ENCODE measurements around the gene DAZAP1.
"Not testable (repeated sequence)": the region's sequence is repeated elsewhere in the genome, so short reads cannot be mapped to it uniquely, and the experiment has no call there.

DAZAP1 gene

DNA sequence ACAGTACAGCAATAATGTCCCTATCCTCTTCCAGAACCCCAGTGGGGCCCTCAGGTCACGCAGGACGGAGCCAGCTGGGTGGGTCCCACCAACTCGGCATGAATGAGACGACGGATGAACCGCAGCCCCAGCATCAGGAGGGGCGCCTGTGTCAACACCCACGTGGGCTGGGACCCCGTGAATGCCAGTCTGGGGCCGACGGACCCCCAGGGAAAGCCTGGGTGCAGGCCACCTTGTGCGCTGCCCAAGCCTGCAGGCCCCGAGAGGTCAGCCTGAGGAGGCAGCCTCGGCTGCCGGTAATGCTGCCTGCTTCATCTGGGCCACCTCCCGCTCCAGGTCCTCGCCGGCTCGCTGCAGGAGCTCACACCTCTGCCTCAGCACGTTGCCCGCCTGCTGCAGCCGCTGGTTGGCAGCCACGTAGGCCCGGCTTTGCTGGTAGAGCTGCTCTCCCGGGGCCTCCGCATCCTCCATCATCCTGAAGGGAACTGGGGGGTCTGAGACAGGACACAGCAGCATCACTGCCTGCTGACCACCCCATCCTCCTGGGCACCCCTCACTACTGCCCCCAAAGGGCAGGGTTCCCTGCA is 67.5 kb downstream of the DAZAP1 start:
- FAIRE-seq, result no peak

DNA sequence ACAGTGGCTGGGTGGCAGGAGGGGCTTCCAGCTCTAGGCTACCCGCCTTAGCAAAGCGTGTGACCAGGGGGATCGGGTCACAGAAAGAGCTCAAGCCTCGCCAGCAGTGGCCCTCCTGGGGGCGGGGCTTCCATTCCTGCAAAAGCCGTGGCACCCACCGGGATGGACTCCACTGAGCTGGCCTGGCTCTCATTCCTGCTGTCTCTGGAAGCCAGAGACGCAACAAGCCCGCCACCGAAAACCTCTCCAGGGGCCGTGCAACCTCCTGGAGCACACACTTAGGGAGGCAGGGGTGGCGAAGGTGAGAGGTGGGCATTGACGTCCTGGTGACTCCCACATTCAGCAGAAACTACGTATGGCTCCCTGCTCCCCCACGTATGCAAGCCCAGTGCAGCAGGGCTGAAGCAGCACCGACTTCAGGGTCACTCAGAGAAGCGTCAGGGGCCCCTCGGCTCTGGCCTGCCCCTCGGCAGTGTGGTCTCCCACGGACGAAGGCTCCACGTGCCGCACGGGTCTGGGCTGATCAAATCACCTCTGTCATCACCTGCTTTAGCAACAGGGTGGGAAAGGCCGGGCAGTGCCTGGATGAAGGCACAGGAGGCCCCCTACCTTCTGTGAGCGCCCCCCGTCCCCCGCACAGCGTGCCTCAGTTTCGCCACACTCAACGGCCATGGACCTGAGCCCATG is 68.5 kb downstream of the DAZAP1 start:
- no peak for FAIRE-seq

DNA sequence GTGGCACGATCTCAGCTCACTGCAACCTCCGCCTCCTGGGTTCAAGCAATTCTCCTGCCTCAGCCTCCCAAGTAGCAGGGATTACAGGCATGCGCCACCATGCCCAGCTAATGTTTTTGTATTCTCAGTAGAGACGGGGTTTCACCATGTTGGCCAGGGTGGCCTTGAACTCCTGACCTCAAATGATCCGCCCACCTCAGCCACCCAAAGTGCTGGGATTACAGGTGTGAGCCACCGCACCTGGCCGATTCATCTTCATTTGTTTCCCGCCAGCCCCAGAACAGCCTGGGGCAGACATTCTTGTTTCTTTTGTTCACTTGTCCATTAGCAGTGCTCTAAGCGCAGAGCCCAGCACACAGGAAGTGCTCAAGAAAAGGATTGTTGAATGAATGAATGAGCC is 69.7 kb downstream of the DAZAP1 start:
- FAIRE-seq, result not testable (repeated sequence)

DNA sequence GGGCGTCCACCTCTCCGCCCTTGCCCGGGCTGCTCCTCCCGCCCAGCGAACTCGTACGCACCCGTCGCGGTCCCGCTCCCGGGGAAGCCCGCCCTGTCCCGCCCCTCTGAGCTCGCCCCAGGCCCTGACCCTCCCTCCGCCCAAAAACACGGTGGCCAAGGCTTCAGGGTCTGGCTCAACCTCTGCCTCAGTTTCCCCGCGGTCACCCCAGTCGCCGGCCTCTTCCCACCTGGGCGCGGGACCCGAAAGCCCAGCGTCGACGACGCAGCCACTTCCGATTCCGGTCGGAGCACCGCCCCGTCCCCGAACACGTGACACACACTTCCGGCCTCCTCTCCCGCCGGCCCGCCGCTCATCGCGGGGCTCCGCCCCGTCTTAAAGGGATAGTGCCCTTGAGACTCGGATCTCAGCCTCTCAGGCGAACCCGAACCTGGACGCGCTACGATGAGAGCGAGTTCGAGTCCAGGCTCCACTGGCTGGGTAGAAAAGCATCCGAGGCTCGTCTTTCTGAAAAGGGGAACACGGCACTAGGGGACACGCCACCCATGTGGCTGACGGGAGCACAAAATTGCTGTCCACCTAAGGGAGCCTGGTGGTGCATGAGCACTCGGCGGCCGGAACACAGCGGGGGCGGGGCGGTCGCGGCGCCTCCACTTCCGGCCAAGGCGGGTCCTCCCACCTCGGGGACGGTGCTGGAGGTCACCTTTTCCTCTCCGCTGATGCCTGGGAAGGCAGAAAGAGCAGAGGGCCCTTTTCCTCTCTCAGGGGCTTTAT is 71.7 kb downstream of the DAZAP1 start, which contains the start of gene C19orf25:
Gene C19orf25 (minus strand): TSS at position 282 of the 774 bp plus-strand sequence. CDS start 312 bp downstream, outside the sequence.
- peak; percentile 92 for FAIRE-seq

DNA sequence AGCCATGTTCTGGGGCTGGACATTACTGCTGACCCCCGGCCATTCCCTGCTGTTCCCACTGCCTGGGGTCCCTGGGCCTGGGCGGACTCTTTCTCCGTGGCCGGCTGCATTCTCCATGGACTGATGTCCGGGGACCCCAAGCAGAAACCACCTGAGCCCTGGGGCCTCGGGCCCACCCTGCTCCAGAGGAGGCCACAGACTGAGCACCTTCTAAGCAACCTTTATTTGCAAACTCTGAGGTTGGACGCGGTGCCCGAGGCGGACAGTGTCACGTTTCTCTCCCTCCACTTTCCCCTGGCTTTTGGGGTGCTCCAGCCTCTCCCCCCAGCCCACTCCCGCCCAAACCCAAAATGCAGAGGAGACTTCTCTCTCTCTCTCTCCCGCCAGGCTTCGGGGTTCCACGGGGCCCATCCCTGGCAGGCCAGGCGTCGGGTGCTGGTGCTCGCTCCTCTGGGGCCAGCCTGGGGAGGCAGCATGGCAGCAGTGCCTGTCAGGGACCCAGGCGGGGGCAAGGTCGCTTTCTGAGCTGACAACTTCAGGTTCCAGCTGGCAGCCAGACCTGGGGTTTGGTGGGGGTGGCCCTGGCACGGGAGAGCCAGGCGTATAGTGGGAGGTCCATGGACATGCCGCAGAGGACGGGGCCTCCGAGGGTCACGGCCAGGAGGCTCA is 74.0 kb downstream of the DAZAP1 start:
- FAIRE-seq, result no peak

DNA sequence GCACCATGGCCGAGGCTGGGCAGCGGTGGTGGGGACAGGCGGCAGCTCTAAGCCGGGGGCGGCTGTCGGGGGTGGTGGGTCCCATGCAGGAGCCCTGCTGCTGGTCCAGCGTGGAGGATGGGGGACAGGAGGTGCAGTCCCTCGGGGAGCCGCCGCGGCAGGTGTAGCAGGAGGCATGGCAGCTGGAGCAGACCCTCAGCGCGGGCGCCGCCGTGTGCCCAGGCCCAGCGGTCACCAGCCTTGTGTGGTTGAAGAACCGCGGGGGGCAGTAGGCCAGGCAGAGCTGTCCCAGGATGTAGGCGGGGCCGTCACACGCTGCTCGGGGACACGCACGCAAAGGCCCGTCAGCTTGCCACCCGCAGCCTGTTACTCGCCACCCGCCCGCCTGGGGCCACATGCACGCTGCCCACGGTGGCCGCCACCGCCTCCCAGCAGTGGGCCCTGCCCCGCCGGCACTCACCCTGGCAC is 74.5 kb downstream of the DAZAP1 start:
- no peak for FAIRE-seq

DNA sequence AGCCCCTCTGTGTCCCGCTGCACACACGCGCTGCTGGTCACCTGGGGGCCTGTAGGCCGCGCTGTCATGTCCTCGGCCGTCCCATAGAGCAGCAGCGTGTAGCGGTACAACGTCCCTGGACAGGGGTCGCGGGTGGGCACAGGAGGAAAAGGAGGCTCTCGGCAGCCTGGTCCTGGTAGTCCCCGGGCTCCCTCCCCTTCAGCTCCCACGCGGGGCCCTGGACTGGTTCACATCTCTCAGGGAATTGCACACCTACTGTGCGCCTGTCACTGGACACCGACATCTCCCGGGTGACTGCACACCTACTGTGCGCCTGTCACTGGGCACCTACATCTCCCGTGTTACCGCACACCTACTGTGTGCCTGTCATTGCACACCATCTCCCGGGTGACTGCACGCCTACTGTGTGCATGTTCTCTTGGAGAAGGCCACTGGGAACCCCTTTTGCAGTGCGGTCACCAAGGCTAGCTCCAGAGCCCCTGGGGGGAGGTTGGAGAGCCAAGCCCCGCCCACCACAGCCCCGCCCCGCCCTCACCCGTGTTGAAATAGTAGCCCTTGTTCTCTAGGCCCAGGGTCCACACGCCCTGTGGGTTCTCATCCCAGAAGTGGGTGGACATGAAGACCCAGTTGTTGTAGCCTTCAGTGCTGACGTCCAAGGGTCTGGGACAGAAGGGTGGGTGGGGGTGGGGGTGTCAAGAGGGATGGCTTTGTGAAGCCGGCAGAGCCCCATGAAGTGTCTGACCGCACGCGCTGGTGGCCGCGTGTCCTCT is 75.2 kb downstream of the DAZAP1 start:
- no peak for FAIRE-seq

DNA sequence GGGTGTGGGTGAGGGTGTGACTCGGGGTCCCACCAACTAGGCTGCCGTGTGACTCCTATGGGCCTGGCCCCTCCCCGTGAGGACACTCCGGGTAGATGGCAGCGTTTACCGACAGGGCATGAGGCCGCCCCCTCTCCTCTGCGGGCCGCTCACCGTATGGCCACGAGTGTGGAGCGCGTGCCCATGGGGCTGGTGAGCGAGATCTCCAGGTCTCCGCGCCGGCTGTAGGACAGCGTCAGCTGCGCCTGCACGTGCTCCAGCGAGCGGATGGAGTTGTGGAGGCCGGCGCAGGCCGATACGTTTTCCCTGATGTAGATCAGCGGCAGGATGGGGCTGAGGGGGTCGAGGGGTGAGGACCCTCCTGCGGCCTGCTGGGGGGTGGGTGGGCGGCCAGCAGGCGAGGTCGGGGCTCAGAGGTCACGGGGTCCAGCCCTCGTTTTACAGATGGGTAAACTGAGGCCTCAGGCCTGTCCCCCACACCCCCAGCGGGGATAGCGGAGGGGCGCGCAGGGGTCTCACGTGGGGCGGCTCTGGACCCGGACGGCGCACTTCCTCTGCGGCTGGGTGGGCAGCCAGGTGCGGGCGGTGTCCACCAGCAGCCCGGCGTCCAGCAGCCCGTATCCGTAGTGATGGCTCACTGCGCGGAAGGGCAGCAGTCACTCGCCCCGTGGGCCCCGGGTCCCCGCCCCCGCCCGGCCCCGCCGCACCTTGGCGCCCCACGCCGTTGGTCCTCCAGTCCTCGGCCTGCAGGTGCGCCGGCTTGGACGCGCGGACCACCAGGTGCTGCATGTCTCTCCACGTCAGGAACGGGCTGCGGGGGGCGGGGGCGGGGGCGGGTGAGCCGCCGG is 76.0 kb downstream of the DAZAP1 start:
- FAIRE-seq, result no peak

DNA sequence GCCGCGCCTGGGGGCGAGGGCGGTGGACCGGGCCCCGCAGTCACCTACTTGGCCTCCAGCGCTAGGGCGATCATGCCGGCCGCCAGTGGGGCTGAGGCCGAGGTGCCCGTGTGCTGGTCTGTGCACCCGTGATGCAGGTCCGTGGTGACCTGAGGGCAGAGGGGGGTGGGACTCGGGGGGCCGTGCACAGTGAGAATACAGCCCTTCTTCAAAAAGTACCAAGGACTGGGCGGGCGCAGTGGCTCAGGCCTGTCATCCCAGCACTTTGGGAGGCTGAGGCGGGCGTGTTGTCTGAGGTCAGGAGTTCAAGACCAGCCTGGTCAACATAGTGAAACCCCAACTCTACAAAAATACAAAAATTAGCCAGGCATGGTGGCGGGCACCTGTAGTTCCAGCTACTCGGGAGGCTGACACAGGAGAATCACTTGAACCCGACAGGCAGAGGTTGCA is 76.6 kb downstream of the DAZAP1 start:
- no peak for FAIRE-seq
